Peyer's patch (tissue), 4 donors: ENCODE results near the gene APOF.

Source experiments
- CTCF ChIP-seq, 6 experiments: fragments of 450-650 bp in 4 of 6; fragments of 200-600 bp in 2 of 6; sonication (generic) in 1 of 6; IDR thresholded peaks; one replicate each; pipeline ENCODE4 v1.5.1; 2017 to 2019; ENCODE audit warnings: antibody characterized with exemption in 6 of 6, mild to moderate bottlenecking in 3 of 6, moderate library complexity in 1 of 6
- POLR2A ChIP-seq, 2 donors: fragments of 450-650 bp; IDR thresholded peaks; one replicate each; pipeline ENCODE4 v1.5.1; 2017; ENCODE audit warnings: antibody characterized with exemption in 2 of 2, mild to moderate bottlenecking in 2 of 2, moderate library complexity in 2 of 2

GRCh38 chr12:56385873-56386272 is 23.2 kb upstream of the APOF start:
- no peak for TF ChIP-seq CTCF (IDR thresholded peaks at IDR 0.05)
- no peak for TF ChIP-seq POLR2A (IDR thresholded peaks at IDR 0.05)
